GM12873 (cell line): ENCODE results near the gene THSD4.

Experiments
- TF ChIP-seq, protein P1 (sequence below): IDR thresholded peaks from 2 replicates; pipeline ENCODE4 v1.5.1; 2012; ENCODE audit warnings: low read depth, mild to moderate bottlenecking, moderate library complexity, low read length, control low read depth; ENCODE audit not compliant: insufficient read depth; ENCODE audit errors: missing control alignments

The THSD4 gene

DNA sequence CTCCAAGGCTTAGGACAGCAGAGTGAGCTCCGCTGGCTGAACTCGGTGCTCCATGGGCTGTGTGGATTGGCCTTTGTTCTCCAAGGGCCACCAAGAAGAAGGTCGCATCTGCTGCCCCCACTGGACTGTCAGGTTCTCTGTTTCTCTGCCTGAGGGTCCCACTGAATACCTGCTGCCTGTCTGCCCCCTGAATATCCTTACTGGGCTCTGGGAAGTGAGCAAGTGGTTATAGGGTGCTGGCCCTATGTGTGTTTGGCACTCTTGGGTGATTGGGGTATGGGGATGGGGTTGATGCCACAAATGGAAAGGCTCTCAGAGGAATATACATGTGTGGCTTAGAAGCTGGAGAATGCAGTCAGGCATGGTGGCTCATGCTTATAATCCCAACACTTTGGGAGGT is 82.3 kb downstream of the THSD4 start:
- TF ChIP-seq, protein P1, sequence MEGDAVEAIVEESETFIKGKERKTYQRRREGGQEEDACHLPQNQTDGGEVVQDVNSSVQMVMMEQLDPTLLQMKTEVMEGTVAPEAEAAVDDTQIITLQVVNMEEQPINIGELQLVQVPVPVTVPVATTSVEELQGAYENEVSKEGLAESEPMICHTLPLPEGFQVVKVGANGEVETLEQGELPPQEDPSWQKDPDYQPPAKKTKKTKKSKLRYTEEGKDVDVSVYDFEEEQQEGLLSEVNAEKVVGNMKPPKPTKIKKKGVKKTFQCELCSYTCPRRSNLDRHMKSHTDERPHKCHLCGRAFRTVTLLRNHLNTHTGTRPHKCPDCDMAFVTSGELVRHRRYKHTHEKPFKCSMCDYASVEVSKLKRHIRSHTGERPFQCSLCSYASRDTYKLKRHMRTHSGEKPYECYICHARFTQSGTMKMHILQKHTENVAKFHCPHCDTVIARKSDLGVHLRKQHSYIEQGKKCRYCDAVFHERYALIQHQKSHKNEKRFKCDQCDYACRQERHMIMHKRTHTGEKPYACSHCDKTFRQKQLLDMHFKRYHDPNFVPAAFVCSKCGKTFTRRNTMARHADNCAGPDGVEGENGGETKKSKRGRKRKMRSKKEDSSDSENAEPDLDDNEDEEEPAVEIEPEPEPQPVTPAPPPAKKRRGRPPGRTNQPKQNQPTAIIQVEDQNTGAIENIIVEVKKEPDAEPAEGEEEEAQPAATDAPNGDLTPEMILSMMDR = no peak

DNA sequence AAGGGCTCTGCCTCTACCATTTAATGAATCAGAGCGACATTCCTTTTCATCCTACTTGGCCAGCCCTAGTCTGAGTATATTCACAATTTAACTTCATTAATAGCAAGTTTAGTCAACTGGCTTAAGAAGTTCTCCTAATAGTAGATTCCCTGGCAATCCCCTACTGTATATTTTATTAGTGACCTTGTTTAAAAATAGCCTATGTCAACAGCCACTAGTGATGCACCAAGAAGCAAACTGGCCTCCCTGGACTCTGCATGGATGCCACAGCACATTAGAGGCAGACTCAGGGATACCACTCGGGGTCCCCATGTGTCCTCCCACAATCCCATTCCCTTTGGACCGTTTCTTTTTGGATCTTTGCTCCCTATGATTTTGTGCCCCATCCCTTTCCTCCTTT is 83.6 kb downstream of the THSD4 start:
- TF ChIP-seq, protein P1 = no peak

DNA sequence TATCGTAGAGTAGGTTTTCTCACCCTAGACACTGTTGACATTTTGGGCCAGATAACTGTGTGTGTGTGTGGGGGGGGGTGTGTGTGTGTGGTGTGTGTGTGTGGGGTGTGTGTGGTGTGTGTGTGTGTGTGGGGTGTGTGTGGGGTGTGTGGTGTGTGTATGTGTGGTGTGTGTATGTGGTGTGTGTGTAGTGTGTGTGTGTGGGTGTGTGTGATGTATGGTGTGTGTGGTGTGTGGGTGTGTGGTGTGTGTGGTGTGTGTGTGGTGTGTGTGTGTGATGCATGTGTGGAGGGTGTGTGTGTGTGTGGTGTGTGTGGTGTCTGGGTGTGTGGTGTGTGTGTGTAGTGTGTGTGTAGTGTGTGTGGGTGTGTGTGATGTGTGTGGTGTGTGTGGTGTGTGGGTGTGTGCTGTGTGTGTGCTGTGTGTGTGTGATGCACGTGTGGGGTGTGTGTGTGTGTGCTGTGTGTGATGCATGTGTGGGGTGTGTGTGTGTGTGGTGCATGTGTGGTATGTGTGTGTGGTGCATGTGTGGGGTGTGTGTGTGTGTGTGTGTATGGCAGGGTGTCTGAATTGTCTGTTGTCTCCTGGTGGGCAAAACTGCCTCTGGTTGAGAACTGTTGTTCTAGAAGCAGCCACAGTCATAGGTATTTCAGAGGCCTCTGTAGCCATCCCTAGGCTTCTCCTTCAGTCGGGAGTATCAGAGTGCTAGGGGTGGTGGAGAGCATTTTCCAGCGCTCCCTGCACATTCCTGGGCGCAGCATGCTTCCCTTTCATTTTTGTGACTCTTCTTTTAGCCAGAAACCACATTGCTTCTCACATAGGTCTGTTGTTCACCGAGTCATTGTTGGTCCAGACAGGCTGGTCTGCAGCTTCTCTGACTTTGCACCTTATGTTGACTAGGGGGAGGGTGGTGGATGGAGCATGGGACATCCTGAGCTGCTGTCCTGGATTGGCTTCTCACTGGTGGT is 84.4 kb downstream of the THSD4 start:
- TF ChIP-seq, protein P1 = no peak

DNA sequence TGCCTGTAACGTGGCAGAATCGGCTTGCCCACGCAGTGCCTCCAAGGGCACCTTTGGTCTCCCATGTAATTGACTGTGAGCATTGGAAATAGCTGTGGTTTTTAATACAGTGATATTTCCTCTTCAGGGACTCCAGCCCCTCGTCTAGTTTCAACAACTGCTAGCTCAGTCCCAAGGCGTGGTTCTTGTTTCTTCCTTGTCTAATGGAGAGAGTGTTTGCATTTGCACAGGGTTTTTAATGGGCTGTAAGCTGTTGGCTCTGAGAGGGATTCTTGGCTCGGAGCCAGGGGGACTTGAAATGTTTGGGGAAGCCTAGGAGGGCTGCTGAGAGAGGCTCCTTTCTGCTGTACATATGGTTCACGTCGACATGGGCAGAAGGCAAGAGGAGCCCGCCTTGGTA is 86.2 kb downstream of the THSD4 start:
- TF ChIP-seq, protein P1 = no peak

DNA sequence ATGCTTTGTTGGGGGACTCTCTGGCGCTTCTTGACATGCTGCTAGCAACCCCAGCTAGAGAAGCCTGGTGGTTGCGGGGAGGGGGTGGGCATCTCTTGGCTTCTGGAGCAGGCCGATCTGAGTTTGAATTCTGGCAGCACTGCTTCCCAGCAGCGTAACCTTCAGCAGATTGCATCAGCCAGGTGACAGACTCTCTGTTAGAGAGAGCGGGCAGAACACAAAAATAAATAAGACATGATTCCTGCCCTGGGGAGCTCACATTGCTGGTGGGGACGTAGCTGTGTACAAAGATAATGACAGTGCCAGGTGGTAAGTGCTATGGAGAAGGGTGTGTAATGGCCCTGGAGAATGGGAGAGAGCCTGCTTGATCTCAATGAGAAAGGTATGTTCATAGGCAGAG is 87.4 kb downstream of the THSD4 start:
- TF ChIP-seq, protein P1 = no peak

DNA sequence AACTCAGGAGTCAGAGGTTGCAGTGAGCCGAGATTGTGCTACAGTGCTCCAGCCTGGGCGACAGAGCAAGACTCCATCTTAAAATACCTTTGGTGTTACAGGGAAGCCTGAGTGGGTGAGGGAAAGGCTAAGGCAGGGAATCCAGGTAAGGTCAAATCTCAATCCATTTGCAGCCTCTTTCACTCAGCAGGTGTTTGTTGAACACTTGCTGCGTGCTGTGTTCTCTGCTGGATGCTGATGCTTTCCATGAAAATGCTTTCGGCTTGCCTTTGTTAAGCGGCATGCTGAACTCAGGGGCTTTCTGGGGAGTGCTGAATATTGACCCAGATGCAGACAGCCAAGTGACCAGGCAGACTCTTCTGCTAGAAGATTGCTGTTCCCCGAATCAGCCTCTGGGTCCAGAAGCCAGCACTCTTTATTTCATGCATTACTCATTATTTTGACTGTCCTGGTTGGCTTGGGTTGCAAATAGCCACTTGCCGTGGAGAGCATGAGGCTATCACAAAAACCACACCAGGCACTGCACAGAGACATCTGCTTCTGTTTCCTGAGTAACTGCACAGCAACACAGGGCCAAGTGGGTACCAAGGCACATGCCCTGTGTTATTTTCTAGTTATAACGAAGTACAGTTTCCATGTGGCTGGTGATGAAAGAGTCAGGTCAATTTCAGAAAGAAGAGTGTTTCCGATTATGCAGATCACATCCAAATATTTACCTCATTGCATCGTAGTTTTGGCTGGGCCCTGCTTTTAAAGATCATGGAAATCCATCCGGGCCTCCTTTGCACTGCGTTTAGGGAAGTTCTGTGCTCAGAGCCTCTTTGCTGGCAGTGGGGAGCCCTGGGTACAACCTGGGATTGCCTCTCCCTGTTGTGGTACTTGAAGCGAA is 88.6 kb downstream of the THSD4 start:
- TF ChIP-seq, protein P1 = no peak

DNA sequence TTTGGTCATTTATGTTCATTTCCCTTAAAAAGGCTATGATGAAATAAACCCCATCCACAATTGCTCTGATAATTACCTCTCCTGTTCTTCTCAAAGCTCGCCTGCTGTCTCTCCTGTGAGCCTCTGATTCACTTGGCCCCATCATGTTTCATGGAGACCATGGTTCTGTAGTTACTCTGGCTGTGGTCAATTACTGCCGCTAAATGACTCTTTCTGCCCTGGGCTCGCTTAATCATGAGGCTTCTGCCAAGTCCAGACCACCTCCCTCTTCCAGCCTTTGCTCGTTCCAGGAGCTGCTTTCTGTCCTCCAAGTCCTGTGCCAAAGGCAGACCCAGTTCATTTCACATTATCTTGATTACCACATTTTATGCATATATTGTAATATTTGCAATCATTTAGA is 91.9 kb downstream of the THSD4 start:
- TF ChIP-seq, protein P1 = no peak
